Medulla oblongata (tissue), 1 donor: ENCODE results near the gene UNC45B.
"Not testable (repeated sequence)": the region's sequence is repeated elsewhere in the genome, so short reads cannot be mapped to it uniquely, and the experiment has no call there.

Experiments used
- DNase-seq: peaks from one replicate; pipeline ENCODE4 v3.0.0-alpha.2; 2015; ENCODE audit errors: extremely low spot score

Gene UNC45B

GRCh38 chr17:35142467-35142796, 5.2 kb upstream of the UNC45B start:
- no peak for DNase-seq

- no peak for DNase-seq
Measured at GRCh38 chr17:35144840-35145239, 2.8 kb upstream of the UNC45B start.

GRCh38 chr17:35146214-35146833, 1.3 kb upstream of the UNC45B start:
- no peak for DNase-seq

- no peak for DNase-seq
Measured at GRCh38 chr17:35148144-35148543, 527 bp downstream of the UNC45B start.

- no peak for DNase-seq
Measured at GRCh38 chr17:35149941-35150340, 2.3 kb downstream of the UNC45B start.

GRCh38 chr17:35151080-35151479, 3.5 kb downstream of the UNC45B start:
- not testable (repeated sequence) for DNase-seq

GRCh38 chr17:35152421-35153140, 5.0 kb downstream of the UNC45B start:
- DNase-seq = no peak

GRCh38 chr17:35154196-35155165, 6.9 kb downstream of the UNC45B start:
- no peak for DNase-seq

- no peak for DNase-seq
Measured at GRCh38 chr17:35155246-35155645, 7.6 kb downstream of the UNC45B start.

- DNase-seq = no peak
Measured at GRCh38 chr17:35159940-35160339, 12.3 kb downstream of the UNC45B start.

- no peak for DNase-seq
Measured at GRCh38 chr17:35160354-35161201, 13.0 kb downstream of the UNC45B start.

GRCh38 chr17:35161281-35161761, 13.7 kb downstream of the UNC45B start:
- DNase-seq = no peak

- no peak for DNase-seq
Measured at GRCh38 chr17:35162755-35163154, 15.1 kb downstream of the UNC45B start.

GRCh38 chr17:35163886-35164285, 16.3 kb downstream of the UNC45B start:
- no peak for DNase-seq

- DNase-seq = no peak
Measured at GRCh38 chr17:35164716-35165115, 17.1 kb downstream of the UNC45B start.

GRCh38 chr17:35166526-35166925, 18.9 kb downstream of the UNC45B start:
- no peak for DNase-seq

GRCh38 chr17:35167046-35167445, 19.4 kb downstream of the UNC45B start:
- no peak for DNase-seq

- DNase-seq = no peak
Measured at GRCh38 chr17:35167666-35168065, 20.0 kb downstream of the UNC45B start.

- DNase-seq = no peak
Measured at GRCh38 chr17:35169835-35170363, 22.3 kb downstream of the UNC45B start.

GRCh38 chr17:35170968-35171771, 23.6 kb downstream of the UNC45B start:
- no peak for DNase-seq
